Cerebellar cortex (tissue), 1 donor: ENCODE results near the gene ANGPTL4.
"Not testable (repeated sequence)": the region's sequence is repeated elsewhere in the genome, so short reads cannot be mapped to it uniquely, and the experiment has no call there.

ENCODE experiments used
- DNase-seq: peaks from one replicate; pipeline ENCODE4 v3.0.0-alpha.2; 2015; ENCODE audit warnings: low spot score

The ANGPTL4 gene

GRCh38 chr19:8363803-8364771 is at the start of gene ANGPTL4:
ANGPTL4 (plus strand) TSS chr19:8364155; CDS start chr19:8364322, 167 bp downstream.
- peak; percentile 52 for DNase-seq

- not testable (repeated sequence) for DNase-seq
Measured at GRCh38 chr19:8314981-8315640, 48.8 kb upstream of the ANGPTL4 start.

- no peak for DNase-seq
Measured at GRCh38 chr19:8316351-8317125, 47.4 kb upstream of the ANGPTL4 start.

GRCh38 chr19:8318835-8319234 is 45.1 kb upstream of the ANGPTL4 start:
- DNase-seq = not testable (repeated sequence)

GRCh38 chr19:8319807-8320520 is 44.0 kb upstream of the ANGPTL4 start:
- no peak for DNase-seq

- no peak for DNase-seq
Measured at GRCh38 chr19:8320564-8321066, 43.3 kb upstream of the ANGPTL4 start.

- DNase-seq = peak; percentile 96
Measured at GRCh38 chr19:8321067-8321985, 42.6 kb upstream of the ANGPTL4 start, which contains the start of the genes NDUFA7 and RPS28. NDUFA7 (minus strand) TSS chr19:8321375; CDS start chr19:8321358, 17 bp downstream. RPS28 (plus strand) TSS chr19:8321496; CDS start chr19:8321531, 35 bp downstream.

- DNase-seq = no peak
Measured at GRCh38 chr19:8321986-8322637, 41.8 kb upstream of the ANGPTL4 start.

GRCh38 chr19:8322638-8322997 is 41.3 kb upstream of the ANGPTL4 start:
- DNase-seq = no peak

- no peak for DNase-seq
Measured at GRCh38 chr19:8323781-8324185, 40.2 kb upstream of the ANGPTL4 start.

- DNase-seq = no peak
Measured at GRCh38 chr19:8324186-8325050, 39.5 kb upstream of the ANGPTL4 start.

GRCh38 chr19:8325454-8325853 is 38.5 kb upstream of the ANGPTL4 start:
- DNase-seq = no peak

- no peak for DNase-seq
Measured at GRCh38 chr19:8329996-8330395, 34.0 kb upstream of the ANGPTL4 start.

- DNase-seq = no peak
Measured at GRCh38 chr19:8331263-8331845, 32.6 kb upstream of the ANGPTL4 start.

GRCh38 chr19:8332976-8333766 is 30.8 kb upstream of the ANGPTL4 start:
- no peak for DNase-seq

GRCh38 chr19:8333767-8334457 is 30.0 kb upstream of the ANGPTL4 start:
- DNase-seq = no peak
